MM.1S (cell line): ENCODE data around the gene ANKRD24.

Source experiments
- DNase-seq: peaks from one replicate; pipeline ENCODE4 v3.0.0-alpha.2; 2015
- H2AFZ ChIP-seq: fragments of 300-600 bp; sonication (generic); 2 replicates; pipeline ENCODE4 v1.6.0; 2016; ENCODE audit warnings: antibody characterized with exemption, low read length
- H3F3A ChIP-seq: fragments of 300-600 bp; sonication (generic); 2 replicates; pipeline ENCODE4 v1.6.1; 2016; ENCODE audit warnings: mild to moderate bottlenecking, antibody characterized with exemption, low read length, moderate library complexity, mixed read lengths; ENCODE audit not compliant: insufficient read depth
- H3K27ac ChIP-seq: fragments of 300-600 bp; sonication (generic); 2 replicates; pipeline ENCODE4 v1.5.1; 2016; ENCODE audit warnings: mild to moderate bottlenecking, low read length
- H3K27me3 ChIP-seq: fragments of 300-600 bp; sonication (generic); replicated peaks from 2 replicates; pipeline ENCODE4 v1.6.0; 2016; ENCODE audit warnings: low read length; ENCODE audit not compliant: insufficient read depth
- H3K36me3 ChIP-seq: fragments of 300-600 bp; sonication (generic); replicated peaks from 2 replicates; pipeline ENCODE4 v1.6.1; 2016; ENCODE audit warnings: mild to moderate bottlenecking, low read length, mixed read lengths; ENCODE audit not compliant: insufficient read depth
- H3K4me1 ChIP-seq: fragments of 300-600 bp; sonication (generic); 2 replicates; pipeline ENCODE4 v1.6.1; 2016; ENCODE audit warnings: low read length, mixed read lengths
- H3K4me2 ChIP-seq: fragments of 300-600 bp; sonication (generic); 2 replicates; pipeline ENCODE4 v1.6.0; 2016; ENCODE audit warnings: low read depth, low read length
- H3K4me3 ChIP-seq: fragments of 300-600 bp; sonication (generic); 2 replicates; pipeline ENCODE4 v1.5.1; 2016; ENCODE audit warnings: low read length, mixed read lengths
- H3K79me2 ChIP-seq: fragments of 300-600 bp; sonication (generic); 2 replicates; pipeline ENCODE4 v1.6.1; 2016; ENCODE audit warnings: mixed run types, low read length, mixed read lengths
- H3K9ac ChIP-seq: fragments of 300-600 bp; sonication (generic); 2 replicates; pipeline ENCODE4 v1.6.1; 2016; ENCODE audit warnings: low read length, mixed read lengths
- H3K9me2 ChIP-seq: fragments of 300-600 bp; sonication (generic); replicated peaks from 2 replicates; pipeline ENCODE4 v1.6.1; 2016; ENCODE audit warnings: mild to moderate bottlenecking, low read length, mixed read lengths; ENCODE audit not compliant: insufficient read depth
- H3K9me3 ChIP-seq: fragments of 300-600 bp; sonication (generic); replicated peaks from 2 replicates; pipeline ENCODE4 v1.6.1; 2016; ENCODE audit warnings: mild to moderate bottlenecking, low read length, mixed read lengths; ENCODE audit not compliant: insufficient read depth
- H4K20me1 ChIP-seq: fragments of 300-600 bp; sonication (generic); 2 replicates; pipeline ENCODE4 v1.6.1; 2016; ENCODE audit warnings: mild to moderate bottlenecking, low read length, moderate library complexity, mixed read lengths; ENCODE audit not compliant: insufficient read depth
- CTCF ChIP-seq: fragments of 300-600 bp; sonication (generic); IDR thresholded peaks from 2 replicates; pipeline ENCODE4 v1.5.1; 2016; ENCODE audit warnings: antibody characterized with exemption, low read length, mixed read lengths
- EZH2 ChIP-seq: fragments of 300-600 bp; sonication (generic); optimal IDR thresholded peaks from 2 replicates; pipeline ENCODE3; 2017; ENCODE audit warnings: low read depth, mild to moderate bottlenecking, antibody characterized with exemption, low read length, mixed read lengths
- EZH2phosphoT487 ChIP-seq: fragments of 300-600 bp; sonication (generic); IDR thresholded peaks from 2 replicates; pipeline ENCODE4 v1.6.1; 2018; ENCODE audit warnings: antibody characterized with exemption, low read length

Gene ANKRD24

GRCh38 chr19:4246767-4247593 lies 64.5 kb downstream of the ANKRD24 start, which contains the start of gene YJU2:
Gene YJU2 (plus strand): TSS chr19:4247080. CDS start chr19:4247147, 67 bp downstream.
- H3F3A ChIP-seq = peaks cover 5% of the 10 kb centered on the region; the same call in 1 of the 2 replicates
- H3K4me3 ChIP-seq = peak within 1 kb of the TSS; percentile 74
- H3K36me3 ChIP-seq = peaks cover 11% of the 10 kb centered on the region; the same call in 1 of the 2 replicates
- H3K9me3 ChIP-seq = no peaks in the 10 kb centered on the region
- H3K9me2 ChIP-seq = no peaks in the 10 kb centered on the region
- H3K4me2 ChIP-seq = peak within 1 kb of the TSS; percentile 77
- peak within 1 kb of the TSS; percentile 85 for H3K27ac ChIP-seq
- no peaks in the 10 kb centered on the region for H3K27me3 ChIP-seq
- peak within 1 kb of the TSS; percentile 81 for H3K9ac ChIP-seq
- peaks cover 23% of the 10 kb centered on the region for H3K79me2 ChIP-seq
- TF ChIP-seq EZH2 (no peak), CTCF (peak; percentile 64)
- DNase-seq = peak; percentile 100
- peak within 1 kb of the TSS; percentile 95 for H2AFZ ChIP-seq
- peaks cover 19% of the 10 kb centered on the region; the same call in 1 of the 2 replicates for H3K4me1 ChIP-seq
- H4K20me1 ChIP-seq = no peaks in the 10 kb centered on the region

- Histone ChIP-seq H3K4me3 (no peak overlapping the region), H3K36me3 (peaks cover 27% of the 10 kb centered on the region), H3K4me2 (no peak overlapping the region), H3K4me1 (no peaks in the 10 kb centered on the region), H2AFZ (no peak overlapping the region), H3K79me2 (no peaks in the 10 kb centered on the region), H3K27ac (no peak overlapping the region), H4K20me1 (no peaks in the 10 kb centered on the region), H3K27me3 (no peaks in the 10 kb centered on the region), H3K9me3 (no peaks in the 10 kb centered on the region), H3F3A (no peaks in the 10 kb centered on the region), H3K9me2 (no peaks in the 10 kb centered on the region), H3K9ac (no peak overlapping the region)
- TF ChIP-seq CTCF = peak; percentile 29
- no peak for TF ChIP-seq EZH2
- no peak for TF ChIP-seq EZH2phosphoT487
- DNase-seq = no peak
These were observed 74.1 kb downstream of the ANKRD24 start for GRCh38 chr19:4256563-4256962.

GRCh38 chr19:4257025-4257424 lies 74.5 kb downstream of the ANKRD24 start:
- peaks cover 27% of the 10 kb centered on the region for H3K36me3 ChIP-seq
- H3K9me2 ChIP-seq = no peaks in the 10 kb centered on the region
- no peaks in the 10 kb centered on the region for H3K27me3 ChIP-seq
- H3F3A ChIP-seq = no peaks in the 10 kb centered on the region
- no peak overlapping the region for H3K27ac ChIP-seq
- no peaks in the 10 kb centered on the region for H3K79me2 ChIP-seq
- no peaks in the 10 kb centered on the region for H4K20me1 ChIP-seq
- no peak overlapping the region for H3K4me2 ChIP-seq
- no peaks in the 10 kb centered on the region for H3K9me3 ChIP-seq
- no peak for DNase-seq
- no peaks in the 10 kb centered on the region for H3K4me1 ChIP-seq
- H2AFZ ChIP-seq = no peak overlapping the region
- H3K4me3 ChIP-seq = no peak overlapping the region
- no peak overlapping the region for H3K9ac ChIP-seq
- TF ChIP-seq EZH2 = no peak
- no peak for TF ChIP-seq EZH2phosphoT487
- no peak for TF ChIP-seq CTCF
